B cell (primary cell): ENCODE measurements around the gene NECTIN1. TPM values are rescaled to one million over a fixed set of nuclear protein-coding genes. Genes with fewer than 3 reads are reported as not detected.

Source experiments
- ATAC-seq: fragments of 200-7000 bp; cut with Tn5 transposase; one replicate; pipeline ENCODE4 v1.10.0; 2021; ENCODE audit warnings: low read depth, mild to moderate bottlenecking, moderate number of reproducible peaks, moderate library complexity
- CTCF ChIA-PET: fragments of 350-600 bp; sonication (Branson Sonifier 250); formaldehyde crosslinking; loops from one replicate; lab custom pipeline; 2021; ENCODE audit warnings: antibody characterized with exemption, inconsistent platforms; lab: Charles Lee
- POLR2A ChIA-PET: fragments of 350-600 bp; sonication (Branson Sonifier 250); formaldehyde crosslinking; loops from one replicate; lab custom pipeline; 2021; ENCODE audit warnings: antibody characterized with exemption; lab: Charles Lee
- DNase-seq: peaks from one replicate; pipeline ENCODE4 v3.0.0; 2013
- H2AFZ ChIP-seq: 2 replicates; pipeline ENCODE4 v1.6.1; 2012; ENCODE audit warnings: mild to moderate bottlenecking, low read depth, low read length; ENCODE audit not compliant: insufficient read depth, poor library complexity, severe bottlenecking
- H3K27ac ChIP-seq, 2 donors: 1 replicate in 1 of 2; 2 replicates in 1 of 2; pipeline ENCODE4 v1.5.1; 2012 to 2013; ENCODE audit warnings: low read length in 2 of 2, mild to moderate bottlenecking in 2 of 2, moderate library complexity in 1 of 2
- H3K27me3 ChIP-seq, 4 experiments: fragments of 200-600 bp in 1 of 4; sonication (generic) in 1 of 4; replicated peaks in 1 of 4; 1 replicate in 2 of 4; 2 replicates in 2 of 4; pipeline versions ENCODE4 v1.6.1 to v1.7.0; 2013 to 2016; ENCODE audit warnings: low read length in 3 of 4, mild to moderate bottlenecking in 2 of 4, mixed read lengths in 1 of 4, moderate library complexity in 1 of 4; ENCODE audit not compliant: insufficient read depth in 4 of 4, control insufficient read depth in 3 of 4; ENCODE audit errors: control extremely low read depth in 1 of 4
- H3K36me3 ChIP-seq, 2 experiments: replicated peaks in 1 of 2; 1 replicate in 1 of 2; 2 replicates in 1 of 2; pipeline versions ENCODE4 v1.6.1 to v1.7.1; 2013; ENCODE audit warnings: low read length in 1 of 2; ENCODE audit not compliant: insufficient read depth in 2 of 2, control insufficient read depth in 1 of 2; ENCODE audit errors: control extremely low read depth in 1 of 2, extremely low read depth in 1 of 2
- H3K4me1 ChIP-seq, 2 donors: fragments of 200-600 bp in 1 of 2; sonication (generic) in 1 of 2; 1 replicate in 1 of 2; 2 replicates in 1 of 2; pipeline versions ENCODE4 v1.5.1 to v1.6.1; 2013 to 2017; ENCODE audit warnings: low read length in 2 of 2; ENCODE audit not compliant: control insufficient read depth in 2 of 2, insufficient read depth in 2 of 2
- H3K4me2 ChIP-seq: replicated peaks from 2 replicates; pipeline ENCODE3; 2012; ENCODE audit warnings: mild to moderate bottlenecking, low read depth, low read length; ENCODE audit not compliant: poor library complexity, severe bottlenecking
- H3K4me3 ChIP-seq, 5 experiments: fragments of 200-600 bp in 1 of 5; sonication (generic) in 1 of 5; 1 replicate in 3 of 5; 2 replicates in 2 of 5; pipeline versions ENCODE4 v1.5.1 to v1.7.0; 2011 to 2016; ENCODE audit warnings: low read length in 4 of 5, mild to moderate bottlenecking in 4 of 5, low read depth in 2 of 5, control low read depth in 1 of 5, moderate library complexity in 1 of 5; ENCODE audit not compliant: insufficient read depth in 1 of 5; ENCODE audit errors: control extremely low read depth in 1 of 5, extremely low read depth in 1 of 5
- H3K79me2 ChIP-seq: fragments of 200-600 bp; sonication (generic); one replicate; pipeline ENCODE4 v1.6.0; 2016; ENCODE audit warnings: low read length; ENCODE audit not compliant: control insufficient read depth, insufficient read depth
- H3K9ac ChIP-seq: fragments of 200-600 bp; sonication (generic); 2 replicates; pipeline ENCODE4 v1.6.1; 2017; ENCODE audit warnings: mild to moderate bottlenecking, low read length, moderate library complexity
- H3K9me3 ChIP-seq, 3 donors: one replicate each; pipeline versions ENCODE4 v1.6.1 to v1.7.1; 2013; ENCODE audit warnings: low read length in 2 of 3; ENCODE audit not compliant: control insufficient read depth in 2 of 3, insufficient read depth in 1 of 3; ENCODE audit errors: control extremely low read depth in 1 of 3
- H4K20me1 ChIP-seq: 2 replicates; pipeline ENCODE4 v1.6.0; 2012; ENCODE audit warnings: mild to moderate bottlenecking, low read length; ENCODE audit not compliant: insufficient read depth, control insufficient read depth, poor library complexity, severe bottlenecking
- H3K27ac Mint-ChIP-seq: one replicate; pipeline ENCODE4 v1.8.0; 2021; ENCODE audit warnings: mixed read lengths
- H3K27me3 Mint-ChIP-seq: one replicate; pipeline ENCODE4 v1.8.0; 2021; ENCODE audit warnings: mixed read lengths
- H3K4me1 Mint-ChIP-seq: one replicate; pipeline ENCODE4 v1.8.0; 2021; ENCODE audit warnings: mixed read lengths
- H3K4me3 Mint-ChIP-seq: one replicate; pipeline ENCODE4 v1.8.0; 2021; ENCODE audit warnings: mixed read lengths
- H3K9me3 Mint-ChIP-seq: one replicate; pipeline ENCODE4 v1.8.0; 2022; ENCODE audit warnings: mixed read lengths; ENCODE audit not compliant: insufficient read depth
- CTCF ChIP-seq: fragments of 200-600 bp; IDR thresholded peaks from one replicate; pipeline ENCODE4 v1.8.0; 2022; ENCODE audit warnings: antibody characterized with exemption, mild to moderate bottlenecking
- WGBS: methylation state at CpG from one replicate; pipeline ENCODE4 v1.1.5; 2013; ENCODE audit warnings: missing lambda C conversion rate; ENCODE audit not compliant: insufficient coverage; 5-methylcytosine and 5-hydroxymethylcytosine counted together
- intact Hi-C: fragments of 100-400 bp; cut with micrococcal nuclease; formaldehyde crosslinking; loops from one replicate; pipeline ENCODE4 v1.10.0; 2022
- polyA plus RNA-seq: library from polyadenylated mRNA; depleted of rRNA; stranded (reverse); fragments of >200 nt; gene quantifications from 2 replicates; pipeline ENCODE4 v1.2.3, GENCODE V29; 2012
- total RNA-seq, 2 donors: library from RNA; stranded (reverse); fragments of 120-200 nt in 1 of 2; gene quantifications; 1 replicate in 1 of 2; 2 replicates in 1 of 2; pipeline versions ENCODE4 v1.2.3 to v1.2.4, GENCODE V29; 2013 to 2022

NECTIN1 gene
- total and polyA plus RNA-seq, 2 donors (not counting 1 experiment from before 2014, with no cell fraction given): 2.1 to 3.9 TPM

- ChIA-PET POLR2A (no interaction called here), CTCF (no interaction called here)
- Histone ChIP-seq H3K4me1 (no peaks in the 10 kb centered on the region), H3K4me3 (no peak overlapping the region), H3K9ac (no peak overlapping the region), H3K4me2 (no peak overlapping the region), H3K36me3 (no peaks in the 10 kb centered on the region), H3K27me3 (peaks cover 0 to 4% (median under 1%) of the 10 kb centered on the region in 4 experiments), H2AFZ (no peak overlapping the region), H3K27ac (no peak overlapping the region), H4K20me1 (no peaks in the 10 kb centered on the region), H3K79me2 (no peaks in the 10 kb centered on the region), H3K9me3 (no peaks in the 10 kb centered on the region)
- H3K9me3 Mint-ChIP-seq: no peaks in the 10 kb centered on the region
- H3K27me3 Mint-ChIP-seq: peaks cover 34% of the 10 kb centered on the region
- no peak overlapping the region for H3K4me3 Mint-ChIP-seq
- ATAC-seq (no peak), DNase-seq (no peak)
- no peaks in the 10 kb centered on the region for H3K4me1 Mint-ChIP-seq
- intact Hi-C loops: no loop called here
- 88% methylated on average over 4 of the region's 4 CpGs for WGBS
- no peak overlapping the region for H3K27ac Mint-ChIP-seq
- TF ChIP-seq CTCF: no peak
These were observed 17.5 kb downstream of the NECTIN1 start for GRCh38 chr11:119711476-119711875.

- POLR2A ChIA-PET: no interaction called here
- CTCF ChIA-PET: interaction anchor here (0.5 kb wide), 1 partner anchor 1746 kb away, joined by 4 read pairs; no protein-coding TSS in a partner anchor
- peaks cover 37% of the 10 kb centered on the region for H3K27me3 Mint-ChIP-seq
- H3K4me1 Mint-ChIP-seq: no peaks in the 10 kb centered on the region
- Histone ChIP-seq H3K27me3 (peaks cover 0 to 4% (median under 1%) of the 10 kb centered on the region in 4 experiments), H3K4me1 (no peaks in the 10 kb centered on the region), H3K9ac (no peak overlapping the region), H3K27ac (no peak overlapping the region), H3K36me3 (no peaks in the 10 kb centered on the region), H3K9me3 (no peaks in the 10 kb centered on the region), H2AFZ (no peak overlapping the region), H4K20me1 (no peaks in the 10 kb centered on the region), H3K4me2 (no peak overlapping the region), H3K4me3 (no peak overlapping the region), H3K79me2 (no peaks in the 10 kb centered on the region)
- 100% methylated on average over 1 of the region's 2 CpGs for WGBS
- no peak overlapping the region for H3K27ac Mint-ChIP-seq
- no peak for TF ChIP-seq CTCF
- H3K4me3 Mint-ChIP-seq: no peak overlapping the region
- intact Hi-C loops: no loop called here
- DNase-seq: no peak
- no peaks in the 10 kb centered on the region for H3K9me3 Mint-ChIP-seq
- ATAC-seq: no peak
These were observed 18.6 kb downstream of the NECTIN1 start for GRCh38 chr11:119710417-119710816.
